Sigmoid colon (tissue), 7 donors: ENCODE data around the gene HK2. TPM values are rescaled to one million over a fixed set of nuclear protein-coding genes. Genes with fewer than 3 reads are reported as not detected.

ENCODE experiments used
- DNase-seq: peaks from one replicate; pipeline ENCODE4 v3.0.0-alpha.2; 2019
- H3K27ac ChIP-seq, 4 donors: fragments of 200-600 bp; sonication (generic); one replicate each; pipeline ENCODE4 v1.5.1; 2016 to 2019; ENCODE audit warnings: mild to moderate bottlenecking in 1 of 4
- H3K27me3 ChIP-seq, 3 donors: fragments of 200-600 bp; sonication (generic); one replicate each; pipeline ENCODE4 v1.5.1; 2019; ENCODE audit warnings: mild to moderate bottlenecking in 1 of 3
- H3K36me3 ChIP-seq, 4 donors: fragments of 200-600 bp; sonication (generic); one replicate each; pipeline ENCODE4 v1.5.1; 2016 to 2019
- H3K4me1 ChIP-seq, 4 donors: fragments of 200-600 bp; sonication (generic); one replicate each; pipeline ENCODE4 v1.5.1; 2017 to 2019
- H3K4me3 ChIP-seq, 4 donors: fragments of 200-600 bp; sonication (generic); one replicate each; pipeline ENCODE4 v1.5.1; 2017 to 2019; ENCODE audit warnings: mild to moderate bottlenecking in 2 of 4, moderate library complexity in 1 of 4
- H3K9me3 ChIP-seq, 4 donors: fragments of 200-600 bp in 3 of 4; sonication (generic) in 3 of 4; one replicate each; pipeline versions ENCODE4 v1.5.1 to v1.6.1; 2013 to 2019
- CTCF ChIP-seq, 4 experiments: fragments of 450-650 bp in 3 of 4; fragments of 200-600 bp in 1 of 4; IDR thresholded peaks; one replicate each; pipeline ENCODE4 v1.5.1; 2016 to 2019; ENCODE audit warnings: antibody characterized with exemption in 4 of 4, mild to moderate bottlenecking in 3 of 4, moderate library complexity in 2 of 4
- EP300 ChIP-seq, 4 donors: sonication (generic); formaldehyde crosslinking; IDR thresholded peaks; one replicate each; pipeline ENCODE4 v1.6.1; 2017; ENCODE audit warnings: antibody characterized with exemption in 4 of 4
- POLR2A ChIP-seq, 2 donors: fragments of 450-650 bp; IDR thresholded peaks; one replicate each; pipeline ENCODE4 v1.6.1; 2016; ENCODE audit warnings: antibody characterized with exemption in 2 of 2, mild to moderate bottlenecking in 2 of 2, moderate library complexity in 2 of 2
- POLR2AphosphoS5 ChIP-seq, 4 donors: sonication (generic); formaldehyde crosslinking; IDR thresholded peaks; one replicate each; pipeline ENCODE4 v1.6.1; 2017; ENCODE audit warnings: antibody characterized with exemption in 4 of 4
- WGBS, 2 donors: extraction: QIAGEN DNeasy Blood & Tissue Kit; methylation state at CpG; one replicate each; pipeline ENCODE4 v1.1.7; 2013; 5-methylcytosine and 5-hydroxymethylcytosine counted together
- intact Hi-C: fragments of 100-400 bp; cut with DNase I; formaldehyde crosslinking; loops from one replicate; pipeline ENCODE4 v1.15.1; 2023
- polyA plus RNA-seq, 3 donors: library from polyadenylated mRNA; stranded (reverse); fragments of 200-250 nt; gene quantifications; one replicate each; pipeline ENCODE4 v1.2.3, GENCODE V29; 2013
- total RNA-seq, 4 donors: library from RNA; depleted of rRNA; stranded (reverse); fragments of >200 nt; gene quantifications; one replicate each; pipeline ENCODE4 v1.1.0, GENCODE V29; 2016
- donor health status: healthy with polysubstance abuse.
- donor health status: Bipolar disorder and iron deficiency.
- donor health status: healthy.

The HK2 gene
- total and polyA plus RNA-seq, 7 donors = 1.3 to 118 (median 1.9) TPM

GRCh38 chr2:74908748-74909444, 75.0 kb downstream of the HK2 start:
- TF ChIP-seq EP300 (IDR thresholded peaks at IDR 0.05) = no peak
- TF ChIP-seq CTCF (IDR thresholded peaks at IDR 0.05) = no peak
- TF ChIP-seq POLR2AphosphoS5 (IDR thresholded peaks at IDR 0.05) = no peak
- no peak for TF ChIP-seq POLR2A (IDR thresholded peaks at IDR 0.05)
- H3K27ac ChIP-seq = no peak overlapping the region
- H3K4me3 ChIP-seq = no peak overlapping the region
- H3K36me3 ChIP-seq = no peaks in the 10 kb centered on the region
- WGBS, 2 donors = 19 to 38% methylated on average over 31 of the region's 31 CpGs
- no peaks in the 10 kb centered on the region for H3K9me3 ChIP-seq
- intact Hi-C loops = no loop called here
- peaks cover 0 to 5% (median 0%) of the 10 kb centered on the region in 4 donors for H3K4me1 ChIP-seq
- peaks cover 0 to 46% (median 12%) of the 10 kb centered on the region in 3 donors for H3K27me3 ChIP-seq
- no peak for DNase-seq

- Histone ChIP-seq H3K27me3 (peaks cover 0 to 46% (median 12%) of the 10 kb centered on the region in 3 donors), H3K27ac (no peak overlapping the region)
- intact Hi-C loops = no loop called here
Observed at GRCh38 chr2:74910245-74910644, 76.3 kb downstream of the HK2 start.

GRCh38 chr2:74911061-74911460, 77.1 kb downstream of the HK2 start:
- Histone ChIP-seq H3K27ac (no peak overlapping the region), H3K36me3 (no peaks in the 10 kb centered on the region), H3K9me3 (no peaks in the 10 kb centered on the region), H3K4me1 (peaks cover 0 to 5% (median 0%) of the 10 kb centered on the region in 4 donors), H3K27me3 (peaks cover 0 to 46% (median 12%) of the 10 kb centered on the region in 3 donors), H3K4me3 (no peak overlapping the region)
- DNase-seq = no peak
- WGBS, 2 donors = 66 to 81% methylated on average over 4 of the region's 4 CpGs
- TF ChIP-seq POLR2AphosphoS5 (IDR thresholded peaks at IDR 0.05) (no peak), CTCF (IDR thresholded peaks at IDR 0.05) (no peak), EP300 (IDR thresholded peaks at IDR 0.05) (no peak), POLR2A (IDR thresholded peaks at IDR 0.05) (no peak)
- intact Hi-C loops = no loop called here

More at GRCh38 chr2:74910245-74910644, 76.3 kb downstream of the HK2 start:
- no peak for DNase-seq
- WGBS, 2 donors = 96 to 97% methylated on average over 1 of the region's 1 CpG
- H3K4me1 ChIP-seq = peaks cover 0 to 5% (median 0%) of the 10 kb centered on the region in 4 donors
- no peaks in the 10 kb centered on the region for H3K36me3 ChIP-seq
- H3K4me3 ChIP-seq = no peak overlapping the region
- no peak for TF ChIP-seq CTCF (IDR thresholded peaks at IDR 0.05)
- TF ChIP-seq POLR2A (IDR thresholded peaks at IDR 0.05) = no peak
- TF ChIP-seq POLR2AphosphoS5 (IDR thresholded peaks at IDR 0.05) = no peak
- no peak for TF ChIP-seq EP300 (IDR thresholded peaks at IDR 0.05)
- no peaks in the 10 kb centered on the region for H3K9me3 ChIP-seq

GRCh38 chr2:74915743-74916142, 81.8 kb downstream of the HK2 start:
- H3K4me1 ChIP-seq = peaks cover 0 to 4% (median 4%) of the 10 kb centered on the region in 4 donors
- WGBS, 2 donors = 72 to 76% methylated on average over 4 of the region's 4 CpGs
- intact Hi-C loops = loop anchor here (5.0 kb wide), 1 partner anchor 712 kb away; no protein-coding TSS in a partner anchor
- no peaks in the 10 kb centered on the region for H3K36me3 ChIP-seq
- H3K27me3 ChIP-seq = peaks cover 0 to 35% (median 6%) of the 10 kb centered on the region in 3 donors
- no peak overlapping the region for H3K27ac ChIP-seq
- TF ChIP-seq EP300 (IDR thresholded peaks at IDR 0.05) (no peak), POLR2AphosphoS5 (IDR thresholded peaks at IDR 0.05) (no peak), CTCF (IDR thresholded peaks at IDR 0.05) (no peak), POLR2A (IDR thresholded peaks at IDR 0.05) (no peak)
- no peaks in the 10 kb centered on the region for H3K9me3 ChIP-seq
- DNase-seq = no peak
- no peak overlapping the region for H3K4me3 ChIP-seq
